SK-N-SH (cell line): ENCODE measurements around the gene KRTAP20-2. TPM values are rescaled to one million over a fixed set of nuclear protein-coding genes. Genes with fewer than 3 reads are reported as not detected.

ENCODE experiments used
- CTCF ChIA-PET: fragments of 300-600, 350-600 bp; formaldehyde crosslinking; extraction: SDS; loops from one replicate; lab custom pipeline; 2021; lab: Yijun Ruan, JAX
- POLR2A ChIA-PET: fragments of 350-600 bp; sonication (Branson Sonifier 250); formaldehyde crosslinking; extraction: SDS; loops from one replicate; lab custom pipeline; 2020; ENCODE audit warnings: antibody characterized with exemption, inconsistent platforms; lab: Yijun Ruan, JAX
- DNase-seq: peaks from one replicate; pipeline ENCODE4 v3.0.0; 2012
- H2AFZ ChIP-seq: fragments of 200-600 bp; sonication (generic); 2 replicates; pipeline ENCODE4 v1.8.1; 2016; ENCODE audit warnings: antibody characterized with exemption, mild to moderate bottlenecking, low read depth
- H3F3A ChIP-seq: fragments of 200-600 bp; sonication (generic); replicated peaks from 2 replicates; pipeline ENCODE3; 2016; ENCODE audit warnings: antibody characterized with exemption, mild to moderate bottlenecking; ENCODE audit not compliant: insufficient read depth
- H3K27ac ChIP-seq, 2 experiments: fragments of 200-500 bp in 1 of 2; fragments of 200-600 bp in 1 of 2; sonication (Bioruptor generic) in 1 of 2; sonication (generic), shearing (Covaris generic) in 1 of 2; 2 replicates each; pipeline versions ENCODE4 v1.5.1 to v1.6.1; 2014 to 2016; ENCODE audit warnings: low read depth in 2 of 2, inconsistent platforms in 1 of 2, low read length in 1 of 2, mild to moderate bottlenecking in 1 of 2, mixed read lengths in 1 of 2
- H3K27me3 ChIP-seq: fragments of 200-600 bp; sonication (generic), shearing (Covaris generic); 2 replicates; pipeline ENCODE4 v1.6.1; 2016; ENCODE audit warnings: mixed run types; ENCODE audit not compliant: insufficient read depth
- H3K36me3 ChIP-seq, 2 experiments: fragments of 200-500 bp in 1 of 2; fragments of 200-600 bp in 1 of 2; sonication (Bioruptor generic) in 1 of 2; sonication (generic) in 1 of 2; replicated peaks in 1 of 2; 2 replicates each; pipeline versions ENCODE3 to v1.5.1; 2014 to 2016; ENCODE audit warnings: low read length in 1 of 2, mild to moderate bottlenecking in 1 of 2; ENCODE audit not compliant: insufficient read depth in 2 of 2, control insufficient read depth in 1 of 2
- H3K4me1 ChIP-seq, 2 experiments: fragments of 200-500 bp in 1 of 2; fragments of 200-600 bp in 1 of 2; sonication (Bioruptor generic) in 1 of 2; sonication (generic), shearing (Covaris generic) in 1 of 2; 2 replicates each; pipeline versions ENCODE4 v1.5.1 to v1.6.1; 2014 to 2016; ENCODE audit warnings: low read depth in 1 of 2, low read length in 1 of 2, mixed run types in 1 of 2; ENCODE audit not compliant: insufficient read depth in 2 of 2, control insufficient read depth in 1 of 2
- H3K4me2 ChIP-seq: fragments of 200-600 bp; sonication (generic), shearing (Covaris generic); 2 replicates; pipeline ENCODE4 v1.6.1; 2017; ENCODE audit warnings: mixed run types
- H3K4me3 ChIP-seq, 2 experiments: fragments of 200-500 bp in 1 of 2; fragments of 200-600 bp in 1 of 2; sonication (Bioruptor generic) in 1 of 2; sonication (generic), shearing (Covaris generic) in 1 of 2; 2 replicates each; pipeline versions ENCODE4 v1.5.1 to v1.8.1; 2014 to 2016; ENCODE audit warnings: low read depth in 2 of 2, inconsistent platforms in 1 of 2, low read length in 1 of 2, mild to moderate bottlenecking in 1 of 2, mixed read lengths in 1 of 2, moderate library complexity in 1 of 2
- H3K79me2 ChIP-seq: fragments of 200-600 bp; sonication (generic); 2 replicates; pipeline ENCODE4 v1.8.1; 2017; ENCODE audit warnings: mild to moderate bottlenecking; ENCODE audit not compliant: insufficient read depth
- H3K9ac ChIP-seq: fragments of 200-600 bp; sonication (generic); 2 replicates; pipeline ENCODE4 v1.6.1; 2017; ENCODE audit warnings: mixed run types
- H3K9me2 ChIP-seq: fragments of 200-600 bp; sonication (generic); 2 replicates; pipeline ENCODE4 v1.6.1; 2017; ENCODE audit warnings: mixed run types
- H3K9me3 ChIP-seq: fragments of 200-600 bp; sonication (generic); 2 replicates; pipeline ENCODE4 v1.6.1; 2017; ENCODE audit warnings: mixed run types, mild to moderate bottlenecking, moderate library complexity
- H4K20me1 ChIP-seq: fragments of 200-600 bp; sonication (generic); 2 replicates; pipeline ENCODE4 v1.6.1; 2017; ENCODE audit warnings: mild to moderate bottlenecking, mixed run types; ENCODE audit not compliant: insufficient read depth
- ELF1 ChIP-seq: IDR thresholded peaks from 2 replicates; pipeline ENCODE4 v1.4.0; 2012
- EZH2phosphoT487 ChIP-seq: fragments of 200-600 bp; sonication (generic); IDR thresholded peaks from 2 replicates; pipeline ENCODE4 v1.6.1; 2017; ENCODE audit warnings: low read depth, mixed run types, mild to moderate bottlenecking, antibody characterized with exemption, moderate library complexity, borderline replicate concordance
- FOSL2 ChIP-seq: IDR thresholded peaks from 2 replicates; pipeline ENCODE4 v1.4.0; 2012; ENCODE audit warnings: low read depth, mild to moderate bottlenecking, moderate library complexity, borderline replicate concordance
- GABPA ChIP-seq: IDR thresholded peaks from 2 replicates; pipeline ENCODE4 v1.4.0; 2012; ENCODE audit warnings: low read depth, mild to moderate bottlenecking
- IRF3 ChIP-seq: fragments of 150-350 bp; IDR thresholded peaks from 2 replicates; pipeline ENCODE4 v1.6.1; 2016; ENCODE audit warnings: mild to moderate bottlenecking, low read depth, low read length
- MXI1 ChIP-seq: IDR thresholded peaks from 2 replicates; pipeline ENCODE4 v1.6.1; 2012; ENCODE audit warnings: mild to moderate bottlenecking, low read depth, low read length, improper control_type of control experiment
- NFIC ChIP-seq: IDR thresholded peaks from 2 replicates; pipeline ENCODE4 v1.4.0; 2012; ENCODE audit warnings: borderline replicate concordance
- NRF1 ChIP-seq: IDR thresholded peaks from 2 replicates; pipeline ENCODE4 v1.6.1; 2012; ENCODE audit warnings: low read depth, mild to moderate bottlenecking, low read length
- PBX3 ChIP-seq: IDR thresholded peaks from 2 replicates; pipeline ENCODE4; 2012
- RAD21 ChIP-seq: IDR thresholded peaks from 2 replicates; pipeline ENCODE4 v1.6.1; 2012; ENCODE audit warnings: mild to moderate bottlenecking, low read length
- REST ChIP-seq: IDR thresholded peaks from 2 replicates; pipeline ENCODE4 v1.6.1; 2012; ENCODE audit warnings: mild to moderate bottlenecking, low read depth, low read length, moderate library complexity
- SIN3A ChIP-seq: IDR thresholded peaks from 2 replicates; pipeline ENCODE4 v1.6.1; 2012; ENCODE audit warnings: low read depth, mild to moderate bottlenecking, low read length, moderate library complexity, borderline replicate concordance
- TCF12 ChIP-seq: IDR thresholded peaks from 2 replicates; pipeline ENCODE4 v1.4.0; 2012
- WGBS: methylation state at CpG from one replicate; pipeline ENCODE4 v1.1.6; 2017; ENCODE audit warnings: low lambda C conversion rate; 5-methylcytosine and 5-hydroxymethylcytosine counted together
- polyA plus RNA-seq, 3 experiments: library from polyadenylated mRNA; depleted of rRNA; stranded (reverse); fragments of >200 nt; gene quantifications; 2 replicates each; pipeline ENCODE4 v1.2.3, GENCODE V29; 2012
- TF ChIP-seq, protein P1 (sequence below): IDR thresholded peaks from 2 replicates; pipeline ENCODE4 v1.4.0; 2012; ENCODE audit warnings: low read depth, borderline replicate concordance
- TF ChIP-seq, protein P2 (sequence below): IDR thresholded peaks from 2 replicates; pipeline ENCODE4 v1.4.0; 2012; ENCODE audit warnings: low read depth, borderline replicate concordance

Gene KRTAP20-2
- polyA plus RNA-seq, 1 of the 3 experiments (the other 2 are of a cell fraction): not detected

- ChIA-PET POLR2A (no interaction called here), CTCF (no interaction called here)
- H3K9me2 ChIP-seq: no peaks in the 10 kb centered on the region
- H2AFZ ChIP-seq: no peak overlapping the region; the same call in 1 of the 2 replicates
- no peaks in the 10 kb centered on the region for H3K4me1 ChIP-seq
- no peaks in the 10 kb centered on the region for H3K79me2 ChIP-seq
- H4K20me1 ChIP-seq: no peaks in the 10 kb centered on the region
- H3K27me3 ChIP-seq: no peaks in the 10 kb centered on the region
- H3K4me3 ChIP-seq: no peak overlapping the region
- H3F3A ChIP-seq: no peaks in the 10 kb centered on the region
- TF ChIP-seq FOSL2: 0 out of 2 replicates have a peak, but pooled peaks have one; percentile 26
- no peak for TF ChIP-seq GABPA
- TF ChIP-seq REST: no peak
- no peak overlapping the region for H3K27ac ChIP-seq
- H3K36me3 ChIP-seq: no peaks in the 10 kb centered on the region
- no peaks in the 10 kb centered on the region for H3K9me3 ChIP-seq
- DNase-seq: no peak
- H3K9ac ChIP-seq: no peak overlapping the region
- H3K4me2 ChIP-seq: no peak overlapping the region
Measured at GRCh38 chr21:30676737-30677136, 41.7 kb downstream of the KRTAP20-2 start.

GRCh38 chr21:30680586-30680985, 45.6 kb downstream of the KRTAP20-2 start:
- DNase-seq: no peak
- no peaks in the 10 kb centered on the region for H3K9me2 ChIP-seq
- no peak overlapping the region for H3K27ac ChIP-seq
- H3F3A ChIP-seq: no peaks in the 10 kb centered on the region
- H3K36me3 ChIP-seq: no peaks in the 10 kb centered on the region
- H3K4me2 ChIP-seq: no peak overlapping the region
- H4K20me1 ChIP-seq: no peaks in the 10 kb centered on the region
- no peaks in the 10 kb centered on the region for H3K79me2 ChIP-seq
- H2AFZ ChIP-seq: no peak overlapping the region
- peaks cover 6% of the 10 kb centered on the region; the same call in 1 of the 2 replicates for H3K27me3 ChIP-seq
- no peaks in the 10 kb centered on the region for H3K4me1 ChIP-seq
- ChIA-PET CTCF (no interaction called here), POLR2A (no interaction called here)
- H3K9ac ChIP-seq: no peak overlapping the region
- H3K4me3 ChIP-seq: no peak overlapping the region
- 0% methylated on average over 1 of the region's 1 CpG for WGBS
- no peaks in the 10 kb centered on the region for H3K9me3 ChIP-seq
- TF ChIP-seq EZH2phosphoT487 (no peak), PBX3 (no peak), IRF3 (no peak), REST (no peak), MXI1 (no peak), NRF1 (no peak), NFIC (no peak), GABPA (no peak), ELF1 (no peak), SIN3A (no peak), RAD21 (no peak), TCF12 (no peak)
- TF ChIP-seq, protein P1, sequence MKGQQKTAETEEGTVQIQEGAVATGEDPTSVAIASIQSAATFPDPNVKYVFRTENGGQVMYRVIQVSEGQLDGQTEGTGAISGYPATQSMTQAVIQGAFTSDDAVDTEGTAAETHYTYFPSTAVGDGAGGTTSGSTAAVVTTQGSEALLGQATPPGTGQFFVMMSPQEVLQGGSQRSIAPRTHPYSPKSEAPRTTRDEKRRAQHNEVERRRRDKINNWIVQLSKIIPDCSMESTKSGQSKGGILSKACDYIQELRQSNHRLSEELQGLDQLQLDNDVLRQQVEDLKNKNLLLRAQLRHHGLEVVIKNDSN: no peak
- TF ChIP-seq, protein P2, sequence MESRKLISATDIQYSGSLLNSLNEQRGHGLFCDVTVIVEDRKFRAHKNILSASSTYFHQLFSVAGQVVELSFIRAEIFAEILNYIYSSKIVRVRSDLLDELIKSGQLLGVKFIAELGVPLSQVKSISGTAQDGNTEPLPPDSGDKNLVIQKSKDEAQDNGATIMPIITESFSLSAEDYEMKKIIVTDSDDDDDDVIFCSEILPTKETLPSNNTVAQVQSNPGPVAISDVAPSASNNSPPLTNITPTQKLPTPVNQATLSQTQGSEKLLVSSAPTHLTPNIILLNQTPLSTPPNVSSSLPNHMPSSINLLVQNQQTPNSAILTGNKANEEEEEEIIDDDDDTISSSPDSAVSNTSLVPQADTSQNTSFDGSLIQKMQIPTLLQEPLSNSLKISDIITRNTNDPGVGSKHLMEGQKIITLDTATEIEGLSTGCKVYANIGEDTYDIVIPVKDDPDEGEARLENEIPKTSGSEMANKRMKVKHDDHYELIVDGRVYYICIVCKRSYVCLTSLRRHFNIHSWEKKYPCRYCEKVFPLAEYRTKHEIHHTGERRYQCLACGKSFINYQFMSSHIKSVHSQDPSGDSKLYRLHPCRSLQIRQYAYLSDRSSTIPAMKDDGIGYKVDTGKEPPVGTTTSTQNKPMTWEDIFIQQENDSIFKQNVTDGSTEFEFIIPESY: no peak
